Brain microvascular endothelial cell (primary cell): ENCODE measurements around the gene SLC24A3.
A peak's percentile ranks its signal among the peaks of the same experiment; 100 is the strongest.

Experiments
- DNase-seq: peaks from one replicate; pipeline ENCODE4 v3.0.0-alpha.2; 2020
- H3K27ac ChIP-seq: fragments of 250-450 bp; sonication (Bioruptor Pico); 2 replicates; pipeline ENCODE4 v1.5.1; 2020; ENCODE audit warnings: mild to moderate bottlenecking, moderate library complexity
- H3K27me3 ChIP-seq: fragments of 250-450 bp; sonication (Bioruptor Pico); replicated peaks from 2 replicates; pipeline ENCODE4 v1.5.1; 2020; ENCODE audit warnings: mild to moderate bottlenecking
- H3K36me3 ChIP-seq: fragments of 250-450 bp; sonication (Bioruptor Pico); replicated peaks from 2 replicates; pipeline ENCODE4 v1.5.1; 2020; ENCODE audit warnings: mild to moderate bottlenecking
- H3K4me3 ChIP-seq: 2 replicates; pipeline ENCODE4 v1.5.1; 2011; ENCODE audit warnings: low read depth, mild to moderate bottlenecking, control low read depth, low read length, moderate library complexity
- in situ Hi-C: cut with HindIII; loops from 2 replicates; pipeline ENCODE4 v1.10.0; 2017; ENCODE audit warnings: low sequenced_read_pairs, low pct_ligation_motif_present
- TF ChIP-seq, protein P1 (sequence below): IDR thresholded peaks from 2 replicates; pipeline ENCODE4 v1.5.1; 2011; ENCODE audit warnings: low read depth, mild to moderate bottlenecking, moderate library complexity, low read length, control low read depth, inconsistent platforms; ENCODE audit errors: missing control alignments

SLC24A3 gene

DNA sequence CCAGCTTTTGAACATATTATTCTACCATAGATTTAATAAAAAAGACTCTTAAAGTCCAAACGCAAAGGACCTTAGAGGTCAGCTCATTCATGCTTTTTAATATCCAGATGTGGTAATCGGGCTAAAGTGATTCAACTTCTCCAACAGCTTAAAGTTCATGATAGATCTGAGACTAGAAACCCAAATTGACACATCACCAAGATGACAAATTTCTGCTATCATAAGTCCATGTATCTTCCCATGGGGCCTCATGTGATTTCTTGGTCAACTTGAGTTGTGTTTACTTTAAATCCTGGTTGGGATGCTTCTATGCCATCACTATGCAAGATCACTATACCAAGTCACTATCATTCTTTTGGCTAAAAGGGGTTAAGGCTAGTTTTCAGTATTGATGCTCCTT lies 56.0 kb downstream of the SLC24A3 start:
- H3K27me3 ChIP-seq: no peaks in the 10 kb centered on the region
- no peak overlapping the region for H3K4me3 ChIP-seq
- no peak for DNase-seq
- in situ Hi-C loops: no loop called here
- TF ChIP-seq, protein P1, sequence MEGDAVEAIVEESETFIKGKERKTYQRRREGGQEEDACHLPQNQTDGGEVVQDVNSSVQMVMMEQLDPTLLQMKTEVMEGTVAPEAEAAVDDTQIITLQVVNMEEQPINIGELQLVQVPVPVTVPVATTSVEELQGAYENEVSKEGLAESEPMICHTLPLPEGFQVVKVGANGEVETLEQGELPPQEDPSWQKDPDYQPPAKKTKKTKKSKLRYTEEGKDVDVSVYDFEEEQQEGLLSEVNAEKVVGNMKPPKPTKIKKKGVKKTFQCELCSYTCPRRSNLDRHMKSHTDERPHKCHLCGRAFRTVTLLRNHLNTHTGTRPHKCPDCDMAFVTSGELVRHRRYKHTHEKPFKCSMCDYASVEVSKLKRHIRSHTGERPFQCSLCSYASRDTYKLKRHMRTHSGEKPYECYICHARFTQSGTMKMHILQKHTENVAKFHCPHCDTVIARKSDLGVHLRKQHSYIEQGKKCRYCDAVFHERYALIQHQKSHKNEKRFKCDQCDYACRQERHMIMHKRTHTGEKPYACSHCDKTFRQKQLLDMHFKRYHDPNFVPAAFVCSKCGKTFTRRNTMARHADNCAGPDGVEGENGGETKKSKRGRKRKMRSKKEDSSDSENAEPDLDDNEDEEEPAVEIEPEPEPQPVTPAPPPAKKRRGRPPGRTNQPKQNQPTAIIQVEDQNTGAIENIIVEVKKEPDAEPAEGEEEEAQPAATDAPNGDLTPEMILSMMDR: no peak
- H3K36me3 ChIP-seq: no peaks in the 10 kb centered on the region
- H3K27ac ChIP-seq: no peak overlapping the region

DNA sequence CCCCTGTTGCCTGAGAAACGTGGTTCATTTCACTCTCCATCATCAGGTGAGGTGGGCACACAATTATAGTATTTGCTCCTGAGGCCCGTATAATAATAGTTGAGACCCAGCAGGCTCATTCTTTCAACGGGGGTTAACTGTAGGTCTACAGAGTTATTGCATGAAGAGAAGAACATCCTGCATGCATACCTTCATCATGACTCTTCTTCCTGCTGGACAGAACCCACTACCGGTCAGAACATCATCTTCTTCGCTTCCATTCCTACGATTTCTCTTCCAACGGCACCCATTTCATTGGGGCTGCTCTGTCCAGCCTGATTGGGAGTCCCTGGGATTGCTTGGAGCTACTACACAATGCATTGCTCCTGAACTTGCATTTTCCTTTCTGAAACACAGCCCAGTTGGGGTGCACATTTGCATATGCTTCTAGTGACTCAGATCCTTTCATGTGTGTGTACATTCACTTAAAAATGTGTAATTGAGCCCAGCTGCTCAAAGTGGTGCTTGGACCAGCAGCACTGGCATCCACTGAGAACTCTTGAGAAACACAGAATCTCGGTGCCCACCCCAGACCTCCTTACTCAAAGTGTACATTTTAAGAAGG lies 57.4 kb downstream of the SLC24A3 start:
- in situ Hi-C loops: no loop called here
- TF ChIP-seq, protein P1: no peak

DNA sequence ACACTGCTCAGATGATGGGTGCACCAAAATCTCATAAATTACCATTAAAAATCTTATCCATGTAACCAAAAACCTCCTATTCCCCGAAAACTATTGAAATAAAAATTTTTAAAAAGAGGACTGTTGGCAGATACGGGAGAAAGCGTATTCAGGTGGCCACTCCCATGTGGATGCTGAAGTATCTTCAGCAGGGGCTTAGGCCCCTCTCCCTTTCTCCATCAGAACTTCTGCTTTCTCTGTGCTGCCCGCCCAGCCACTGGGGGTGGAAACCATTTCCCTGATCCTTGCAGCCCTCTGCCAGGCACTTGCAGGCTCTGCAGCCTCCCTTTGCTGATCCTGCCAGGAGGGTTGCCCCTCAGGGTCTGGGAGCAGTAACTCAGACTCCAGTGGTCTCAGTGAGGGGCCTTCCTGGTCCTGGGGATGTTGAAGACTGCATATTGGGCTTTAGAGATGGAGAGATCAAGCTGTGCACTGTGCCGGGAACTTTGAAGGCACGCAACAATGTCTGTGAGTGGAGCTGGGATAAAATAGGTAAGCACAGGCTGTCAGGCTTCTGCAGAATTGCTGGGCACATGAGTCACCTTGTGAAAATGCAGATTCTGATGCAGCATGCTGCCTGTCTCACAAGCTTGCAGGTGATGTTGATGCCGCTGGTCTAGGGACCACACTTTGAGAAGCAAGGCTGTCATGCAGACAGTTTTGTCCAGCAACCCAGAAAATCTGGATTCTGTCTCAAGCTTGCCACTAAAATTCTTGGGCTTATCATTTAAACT lies 59.6 kb downstream of the SLC24A3 start:
- TF ChIP-seq, protein P1: no peak
- Histone ChIP-seq H3K27ac (no peak overlapping the region), H3K27me3 (no peaks in the 10 kb centered on the region), H3K4me3 (no peak overlapping the region), H3K36me3 (no peaks in the 10 kb centered on the region)
- no peak for DNase-seq
- in situ Hi-C loops: no loop called here

More for the DNA sequence above, 57.4 kb downstream of the SLC24A3 start:
- no peaks in the 10 kb centered on the region for H3K27me3 ChIP-seq
- DNase-seq: peak; percentile 11
- no peak overlapping the region for H3K27ac ChIP-seq
- no peaks in the 10 kb centered on the region for H3K36me3 ChIP-seq
- H3K4me3 ChIP-seq: no peak overlapping the region

DNA sequence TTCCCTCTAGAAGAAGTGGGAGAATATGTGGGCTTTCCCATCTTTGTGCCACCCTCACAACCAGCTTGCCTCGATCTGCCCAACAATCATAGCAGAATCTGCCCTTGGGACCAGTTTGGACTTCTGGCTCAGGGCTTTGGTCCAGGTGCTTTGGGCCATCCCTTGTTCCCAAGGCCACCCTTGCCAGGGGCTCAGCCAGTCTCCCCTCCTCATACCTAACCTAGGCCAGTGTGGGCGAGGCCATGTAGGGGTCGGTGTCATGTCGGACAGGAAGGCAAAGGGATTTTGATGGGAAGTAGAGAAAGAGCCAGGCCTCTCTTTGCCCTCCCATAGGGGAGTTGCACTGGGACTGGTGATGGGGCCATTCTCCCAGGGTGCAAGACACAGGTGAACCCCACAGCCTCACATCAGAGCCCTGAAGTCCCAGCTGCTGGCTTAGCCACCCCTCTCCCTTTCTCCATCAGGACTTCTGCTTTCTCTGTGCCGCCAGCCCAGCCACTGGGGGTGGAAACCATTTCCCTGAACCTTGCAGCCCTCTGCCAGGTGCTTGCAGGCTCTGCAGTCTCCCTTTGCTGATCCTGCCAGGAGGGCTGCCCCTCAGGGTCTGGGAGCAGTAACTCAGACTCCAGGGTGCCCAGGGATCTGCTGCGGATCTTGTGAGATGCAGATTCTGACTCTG lies 60.7 kb downstream of the SLC24A3 start:
- H3K27ac ChIP-seq: no peak overlapping the region
- no peaks in the 10 kb centered on the region for H3K36me3 ChIP-seq
- no peak overlapping the region for H3K4me3 ChIP-seq
- in situ Hi-C loops: no loop called here
- TF ChIP-seq, protein P1: no peak
- H3K27me3 ChIP-seq: no peaks in the 10 kb centered on the region
- no peak for DNase-seq

DNA sequence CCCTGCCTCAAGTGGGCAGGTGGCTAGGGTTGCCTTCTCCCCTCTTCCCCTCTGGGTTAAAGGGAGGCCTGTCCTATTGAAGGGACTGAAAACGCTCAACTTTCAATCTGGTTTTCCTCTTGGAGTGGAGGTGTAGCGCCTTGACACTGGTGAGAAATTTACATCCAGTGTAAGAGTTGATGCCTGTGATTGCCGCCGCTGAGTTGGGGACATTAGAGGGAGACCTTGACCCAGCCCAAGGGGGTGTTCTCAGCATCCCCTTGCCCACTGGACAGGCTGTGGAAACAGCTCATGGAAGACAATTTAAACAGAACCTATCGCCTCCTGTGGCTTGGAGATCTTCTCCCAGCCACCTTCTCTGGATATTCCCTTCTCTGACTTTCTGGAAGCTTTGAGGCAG lies 61.6 kb downstream of the SLC24A3 start:
- H3K27ac ChIP-seq: no peak overlapping the region
- in situ Hi-C loops: no loop called here
- H3K4me3 ChIP-seq: no peak overlapping the region
- no peaks in the 10 kb centered on the region for H3K36me3 ChIP-seq
- H3K27me3 ChIP-seq: no peaks in the 10 kb centered on the region
- no peak for DNase-seq
- TF ChIP-seq, protein P1: no peak
